ENCODE measurements around the gene PXDN.

- TF ChIP-seq ATF3 (CRISPR knock-in tag; conservative IDR thresholded peaks at IDR 0.05) (no peak), CBFB (CRISPR knock-in tag; IDR thresholded peaks at IDR 0.05; ENCODE audit: low read depth) (no peak), CTCF (IDR thresholded peaks at IDR 0.05) (no peak)
These were observed 156.0 kb downstream of the PXDN start for GRCh38 chr2:1588051-1588977.
